CD8-positive, alpha-beta memory T cell (primary cell): Measurements from ENCODE around the gene LCTL. TPM values are rescaled to one million over a fixed set of nuclear protein-coding genes. Genes with fewer than 3 reads are reported as not detected.

Source experiments
- CTCF ChIA-PET: fragments of 350-600 bp; sonication (Branson Sonifier 250); formaldehyde crosslinking; loops from one replicate; lab custom pipeline; 2021; ENCODE audit warnings: antibody characterized with exemption; lab: Charles Lee
- POLR2A ChIA-PET: fragments of 350-600 bp; sonication (Branson Sonifier 250); formaldehyde crosslinking; loops from one replicate; lab custom pipeline; 2021; ENCODE audit warnings: antibody characterized with exemption; lab: Charles Lee
- DNase-seq, 5 donors: peaks; one replicate each; pipeline versions ENCODE4 v3.0.0 to v3.0.0-alpha.2; 2020 to 2022; ENCODE audit warnings: mixed read lengths in 1 of 5
- H3K27ac ChIP-seq: one replicate; pipeline ENCODE4 v1.7.0; 2013; ENCODE audit warnings: low read depth, mild to moderate bottlenecking, low read length, moderate library complexity
- H3K27me3 ChIP-seq: 2 replicates; pipeline ENCODE4 v1.7.0; 2013; ENCODE audit warnings: low read length, mild to moderate bottlenecking; ENCODE audit not compliant: insufficient read depth, poor library complexity, severe bottlenecking
- H3K36me3 ChIP-seq: 2 replicates; pipeline ENCODE4 v1.7.0; 2013; ENCODE audit warnings: mild to moderate bottlenecking, low read length, moderate library complexity; ENCODE audit not compliant: insufficient read depth
- H3K4me1 ChIP-seq: 2 replicates; pipeline ENCODE4 v1.7.0; 2013; ENCODE audit warnings: mild to moderate bottlenecking, low read length, moderate library complexity; ENCODE audit not compliant: insufficient read depth
- H3K4me3 ChIP-seq: 2 replicates; pipeline ENCODE4 v1.7.0; 2013; ENCODE audit warnings: mild to moderate bottlenecking, low read length
- H3K9me3 ChIP-seq: 2 replicates; pipeline ENCODE4 v1.7.0; 2013; ENCODE audit warnings: mild to moderate bottlenecking, low read length
- H3K27ac Mint-ChIP-seq, 8 donors: one replicate each; pipeline ENCODE4 v1.8.0; 2020 to 2021; ENCODE audit warnings: mixed read lengths in 8 of 8, mild to moderate bottlenecking in 6 of 8, inconsistent platforms in 3 of 8, moderate library complexity in 3 of 8
- H3K27me3 Mint-ChIP-seq, 2 donors: one replicate each; pipeline ENCODE4 v1.8.0; 2020 to 2021; ENCODE audit warnings: mixed read lengths in 2 of 2, mild to moderate bottlenecking in 1 of 2, moderate library complexity in 1 of 2
- H3K36me3 Mint-ChIP-seq, 3 donors: one replicate each; pipeline ENCODE4 v1.8.0; 2020 to 2021; ENCODE audit warnings: mixed read lengths in 3 of 3, inconsistent platforms in 1 of 3, mild to moderate bottlenecking in 1 of 3
- H3K4me1 Mint-ChIP-seq, 3 donors: one replicate each; pipeline ENCODE4 v1.8.0; 2020 to 2021; ENCODE audit warnings: mixed read lengths in 3 of 3, inconsistent platforms in 1 of 3, mild to moderate bottlenecking in 1 of 3
- H3K4me3 Mint-ChIP-seq, 7 donors: one replicate each; pipeline ENCODE4 v1.8.0; 2020 to 2021; ENCODE audit warnings: mixed read lengths in 7 of 7, mild to moderate bottlenecking in 6 of 7, moderate library complexity in 4 of 7, inconsistent platforms in 2 of 7
- H3K9me3 Mint-ChIP-seq, 5 donors: one replicate each; pipeline ENCODE4 v1.8.0; 2020 to 2022; ENCODE audit warnings: mixed read lengths in 5 of 5, mild to moderate bottlenecking in 3 of 5, moderate library complexity in 2 of 5, inconsistent platforms in 1 of 5
- polyA plus RNA-seq: library from polyadenylated mRNA; unstranded; fragments of 300-500 nt; fragmentation: Illumina TruSeq; gene quantifications from one replicate; pipeline ENCODE4 v1.2.3, GENCODE V29; 2021
- total RNA-seq, 2 experiments: library from RNA; stranded (reverse); gene quantifications; one replicate each; pipeline ENCODE4 v1.2.3, GENCODE V29; 2021

Gene LCTL
- total and polyA plus RNA-seq, 3 experiments from 2014 or later: not detected

GRCh38 chr15:66566963-66567531 lies 1.2 kb upstream of the LCTL start:
- DNase-seq: peak; percentile 26 to 64 (median 34)
- H3K4me3 Mint-ChIP-seq: peak overlapping the region in 2 of 7 donors; percentile 41 to 49
- ChIA-PET CTCF (interaction anchor here (1.2 to 1.5 kb wide), 2 partner anchors 10 to 11 kb away, joined by 3 to 5 read pairs; no protein-coding TSS in a partner anchor), POLR2A (no interaction called here)
- Histone ChIP-seq H3K4me3 (no peak overlapping the region), H3K27me3 (no peaks in the 10 kb centered on the region), H3K36me3 (no peaks in the 10 kb centered on the region), H3K27ac (no peak overlapping the region), H3K4me1 (no peaks in the 10 kb centered on the region), H3K9me3 (no peaks in the 10 kb centered on the region)
- peaks cover 5 to 6% (median 6%) of the 10 kb centered on the region in 3 donors for H3K4me1 Mint-ChIP-seq
- H3K27me3 Mint-ChIP-seq: peaks cover 0 to 5% of the 10 kb centered on the region in 2 donors
- H3K27ac Mint-ChIP-seq: peak overlapping the region in 1 of 8 donors; percentile 82
- H3K36me3 Mint-ChIP-seq: no peaks in the 10 kb centered on the region
- no peaks in the 10 kb centered on the region for H3K9me3 Mint-ChIP-seq

- CTCF ChIA-PET: interaction anchor here (0.8 kb wide), 1 partner anchor 440 kb away, joined by 3 read pairs; no protein-coding TSS in a partner anchor
- no peaks in the 10 kb centered on the region for H3K4me1 ChIP-seq
- H3K36me3 ChIP-seq: no peaks in the 10 kb centered on the region
- Mint-ChIP-seq H3K4me3 (no peak overlapping the region), H3K4me1 (peaks cover 5 to 6% (median 6%) of the 10 kb centered on the region in 3 donors), H3K9me3 (no peaks in the 10 kb centered on the region), H3K27me3 (peaks cover 0 to 4% of the 10 kb centered on the region in 2 donors), H3K27ac (no peak overlapping the region), H3K36me3 (no peaks in the 10 kb centered on the region)
- POLR2A ChIA-PET: interaction anchor here (0.5 kb wide), 1 partner anchor 1018 kb away, joined by 4 read pairs; no protein-coding TSS in a partner anchor
- no peak overlapping the region for H3K4me3 ChIP-seq
- H3K27ac ChIP-seq: no peak overlapping the region
- H3K27me3 ChIP-seq: no peaks in the 10 kb centered on the region
- no peaks in the 10 kb centered on the region for H3K9me3 ChIP-seq
- no peak for DNase-seq
Observed at GRCh38 chr15:66565141-66565641, 607 bp downstream of the LCTL start.

GRCh38 chr15:66564136-66565041 lies 1.4 kb downstream of the LCTL start:
- no peak for DNase-seq
- Histone ChIP-seq H3K27me3 (no peaks in the 10 kb centered on the region), H3K36me3 (no peaks in the 10 kb centered on the region), H3K27ac (no peak overlapping the region), H3K9me3 (no peaks in the 10 kb centered on the region), H3K4me1 (no peaks in the 10 kb centered on the region), H3K4me3 (no peak overlapping the region)
- Mint-ChIP-seq H3K27me3 (peaks cover 0 to 4% of the 10 kb centered on the region in 2 donors), H3K27ac (no peak overlapping the region), H3K9me3 (no peaks in the 10 kb centered on the region), H3K4me1 (peaks cover 5 to 6% (median 6%) of the 10 kb centered on the region in 3 donors), H3K36me3 (no peaks in the 10 kb centered on the region), H3K4me3 (no peak overlapping the region)
- POLR2A ChIA-PET: no interaction called here
- CTCF ChIA-PET: no interaction called here

- Mint-ChIP-seq H3K27me3 (peaks cover 0 to 4% of the 10 kb centered on the region in 2 donors), H3K4me3 (no peak overlapping the region), H3K4me1 (peaks cover 5 to 6% (median 6%) of the 10 kb centered on the region in 3 donors), H3K27ac (no peak overlapping the region), H3K36me3 (no peaks in the 10 kb centered on the region), H3K9me3 (no peaks in the 10 kb centered on the region)
- Histone ChIP-seq H3K36me3 (no peaks in the 10 kb centered on the region), H3K4me3 (no peak overlapping the region), H3K27ac (no peak overlapping the region), H3K4me1 (no peaks in the 10 kb centered on the region), H3K9me3 (no peaks in the 10 kb centered on the region), H3K27me3 (no peaks in the 10 kb centered on the region)
- DNase-seq: no peak
- ChIA-PET POLR2A (no interaction called here), CTCF (no interaction called here)
Observed at GRCh38 chr15:66563566-66564110, 2.2 kb downstream of the LCTL start.

GRCh38 chr15:66563126-66563525 lies 2.7 kb downstream of the LCTL start:
- H3K4me3 Mint-ChIP-seq: no peak overlapping the region
- Histone ChIP-seq H3K4me3 (no peak overlapping the region), H3K9me3 (no peaks in the 10 kb centered on the region), H3K27me3 (no peaks in the 10 kb centered on the region), H3K36me3 (no peaks in the 10 kb centered on the region), H3K4me1 (no peaks in the 10 kb centered on the region), H3K27ac (no peak overlapping the region)
- peak overlapping the region in 1 of 8 donors; percentile 46 for H3K27ac Mint-ChIP-seq
- H3K9me3 Mint-ChIP-seq: no peaks in the 10 kb centered on the region
- H3K4me1 Mint-ChIP-seq: peaks cover 5 to 6% (median 6%) of the 10 kb centered on the region in 3 donors
- H3K27me3 Mint-ChIP-seq: peaks cover 0 to 4% of the 10 kb centered on the region in 2 donors
- ChIA-PET POLR2A (no interaction called here), CTCF (no interaction called here)
- no peak for DNase-seq
- H3K36me3 Mint-ChIP-seq: no peaks in the 10 kb centered on the region

- DNase-seq: no peak
- H3K36me3 ChIP-seq: no peaks in the 10 kb centered on the region
- Mint-ChIP-seq H3K4me1 (no peaks in the 10 kb centered on the region), H3K4me3 (no peak overlapping the region), H3K36me3 (no peaks in the 10 kb centered on the region), H3K27me3 (no peaks in the 10 kb centered on the region), H3K27ac (no peak overlapping the region), H3K9me3 (no peaks in the 10 kb centered on the region)
- H3K9me3 ChIP-seq: no peaks in the 10 kb centered on the region
- H3K4me1 ChIP-seq: no peaks in the 10 kb centered on the region
- no peak overlapping the region for H3K4me3 ChIP-seq
- no peak overlapping the region for H3K27ac ChIP-seq
- CTCF ChIA-PET: no interaction called here
- no peaks in the 10 kb centered on the region for H3K27me3 ChIP-seq
- POLR2A ChIA-PET: no interaction called here
Observed at GRCh38 chr15:66560856-66561525, 4.8 kb downstream of the LCTL start.

- POLR2A ChIA-PET: no interaction called here
- CTCF ChIA-PET: no interaction called here
- H3K27me3 ChIP-seq: no peaks in the 10 kb centered on the region
Observed at GRCh38 chr15:66558271-66558670, 7.5 kb downstream of the LCTL start.

More at GRCh38 chr15:66558271-66558670, 7.5 kb downstream of the LCTL start:
- Histone ChIP-seq H3K36me3 (no peaks in the 10 kb centered on the region), H3K4me3 (no peak overlapping the region), H3K27ac (no peak overlapping the region), H3K9me3 (no peaks in the 10 kb centered on the region), H3K4me1 (no peaks in the 10 kb centered on the region)
- Mint-ChIP-seq H3K27ac (no peak overlapping the region), H3K4me3 (no peak overlapping the region), H3K27me3 (no peaks in the 10 kb centered on the region), H3K36me3 (peaks cover 0 to 2% (median 0%) of the 10 kb centered on the region in 3 donors), H3K4me1 (no peaks in the 10 kb centered on the region), H3K9me3 (no peaks in the 10 kb centered on the region)
- DNase-seq: no peak
